NCI-H1694 treated with DMSO at 0.1 percent for 48 hours (cell line): ENCODE data around the gene ABHD15.

Experiments
- DNase-seq: peaks from one replicate; lab custom pipeline; 2025; lab: John Stamatoyannopoulos, UW

ABHD15 gene

DNA sequence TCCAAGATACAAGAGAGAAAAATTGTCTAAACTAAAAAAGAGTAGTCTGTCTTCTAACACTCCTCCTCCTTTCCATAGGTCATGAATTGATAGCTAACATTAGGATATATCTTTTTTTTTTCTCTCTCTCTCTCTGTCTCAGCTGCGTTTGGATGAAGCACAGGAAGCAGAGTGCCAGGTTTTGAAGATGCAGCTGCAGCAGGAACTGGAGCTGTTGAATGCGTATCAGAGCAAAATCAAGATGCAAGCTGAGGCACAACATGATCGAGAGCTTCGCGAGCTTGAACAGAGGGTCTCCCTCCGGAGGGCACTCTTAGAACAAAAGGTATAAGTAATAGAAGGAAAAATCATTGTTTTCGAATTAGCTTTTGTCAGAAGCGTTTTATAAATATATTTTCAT, 32.9 kb downstream of the ABHD15 start:
- no peak for DNase-seq

DNA sequence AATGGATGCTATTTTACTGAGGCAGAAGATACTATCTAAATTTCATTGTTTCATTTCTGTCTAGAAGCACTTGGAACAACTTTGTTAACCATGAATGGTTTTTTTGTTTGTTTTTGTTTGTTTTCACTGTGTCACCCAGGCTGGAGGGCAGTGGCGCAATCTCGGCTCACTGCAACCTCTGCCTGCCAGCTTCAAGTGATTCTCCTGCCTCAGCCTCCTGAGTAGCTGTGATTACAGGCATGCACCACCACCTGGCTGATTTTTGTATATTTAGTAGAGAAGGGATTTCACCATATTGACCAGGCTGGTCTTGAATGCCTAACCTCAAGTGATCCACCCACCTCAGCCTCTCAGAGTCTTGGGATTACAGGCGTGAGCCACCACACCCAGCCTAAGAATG, 40.5 kb downstream of the ABHD15 start:
- DNase-seq: no peak

DNA sequence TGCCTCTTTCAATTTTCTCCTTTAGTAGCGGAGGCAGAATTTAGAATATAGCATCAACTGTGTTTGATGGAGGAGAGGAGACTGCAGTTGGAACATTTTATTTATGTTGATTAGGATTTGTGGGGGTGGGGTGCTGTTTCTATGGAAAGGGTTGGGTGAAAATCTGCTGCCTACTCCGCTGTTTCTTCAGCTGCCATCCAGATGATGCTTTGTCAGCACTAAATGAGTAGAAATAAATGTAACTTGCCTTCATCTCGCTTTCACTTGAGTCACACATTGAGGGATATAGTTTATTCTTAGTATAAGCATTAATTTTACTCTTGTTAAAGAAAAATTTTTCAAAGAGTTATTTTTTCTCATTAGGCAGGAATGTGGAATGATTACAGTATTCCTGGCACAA, 42.1 kb downstream of the ABHD15 start:
- no peak for DNase-seq

DNA sequence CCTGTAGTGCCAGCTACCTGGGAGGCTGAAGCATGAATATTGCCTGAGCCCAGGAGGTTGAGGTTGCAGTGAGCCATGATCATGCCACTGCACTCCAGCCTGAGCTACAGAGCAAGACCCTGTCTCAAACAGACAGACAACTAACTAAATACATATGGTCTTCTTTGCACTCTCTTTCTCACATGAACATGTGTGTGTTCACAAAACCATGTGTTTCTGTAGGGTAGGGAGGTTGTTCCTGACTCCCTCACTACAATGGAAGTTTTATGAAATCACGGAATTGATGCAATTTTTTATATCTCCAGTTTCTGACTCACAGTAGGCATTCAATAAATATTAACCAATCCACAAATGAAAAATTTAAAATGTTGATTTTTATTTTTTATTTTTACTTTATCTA, 48.5 kb downstream of the ABHD15 start:
- no peak for DNase-seq

DNA sequence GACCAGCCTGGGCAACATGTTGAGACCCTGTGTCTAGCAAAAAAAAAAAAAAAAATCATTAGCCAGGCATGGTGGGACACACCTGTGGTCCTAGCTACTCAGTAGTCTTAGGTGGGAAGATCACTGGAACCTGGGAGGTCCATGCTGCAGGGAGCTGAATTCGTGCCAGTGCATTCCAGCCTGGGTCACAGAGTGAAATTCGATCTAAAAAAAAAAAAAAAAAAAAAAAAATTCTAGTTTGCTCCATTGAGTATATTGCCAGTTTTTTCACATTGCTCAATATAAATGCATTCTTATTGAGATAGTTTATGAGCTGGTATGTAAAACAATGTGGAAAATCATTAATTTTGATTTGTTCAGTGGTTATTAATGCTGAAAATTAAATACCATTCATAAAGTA, 52.0 kb downstream of the ABHD15 start:
- no peak for DNase-seq

DNA sequence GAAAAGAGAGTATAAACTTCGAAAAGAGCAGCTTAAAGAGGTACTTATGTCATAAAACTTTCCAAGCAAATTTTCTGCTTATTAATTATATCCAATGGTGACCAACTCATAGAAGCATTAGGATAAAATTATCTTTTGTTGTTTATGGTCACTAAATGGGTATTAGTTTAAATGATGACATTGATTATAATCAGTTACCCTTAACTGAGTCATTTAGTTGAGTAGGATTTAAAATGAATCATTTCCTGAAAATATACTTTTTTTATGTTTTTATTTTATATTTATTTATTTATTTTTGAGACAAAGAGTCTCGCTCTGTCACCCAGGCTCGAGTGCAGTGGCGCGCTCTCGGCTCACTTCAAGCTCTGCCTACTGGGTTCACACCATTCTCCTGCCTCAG, 55.9 kb downstream of the ABHD15 start:
- no peak for DNase-seq
